H1 (cell line): ENCODE data around the gene HNRNPDL. TPM values are rescaled to one million over a fixed set of nuclear protein-coding genes. Genes with fewer than 3 reads are reported as not detected.

Experiments
- CTCF ChIA-PET: fragments of 300-600 bp; sonication (Branson Sonifier 250); formaldehyde crosslinking; loops from one replicate; lab custom pipeline; 2021; ENCODE audit not compliant: partially characterized antibody; lab: Charles Lee
- POLR2A ChIA-PET: fragments of 300-600 bp; sonication (Branson Sonifier 250); formaldehyde crosslinking; loops from one replicate; lab custom pipeline; 2021; ENCODE audit warnings: inconsistent platforms; ENCODE audit not compliant: partially characterized antibody; lab: Charles Lee
- DNase-seq, 2 experiments: peaks; one replicate each; pipeline versions ENCODE4 v3.0.0 to v3.0.0-alpha.2; 2010 to 2022; ENCODE audit warnings: low spot score in 2 of 2, low read depth in 1 of 2, mixed read lengths in 1 of 2
- FAIRE-seq: peaks from 2 replicates; lab custom pipeline; 2011; peaks lifted over from hg19 to GRCh38; lab: Jason Lieb, UNC
- H2AFZ ChIP-seq: 2 replicates; pipeline ENCODE4 v1.8.1; 2012; ENCODE audit warnings: low read length, inconsistent platforms
- H2AK5ac ChIP-seq: 2 replicates; pipeline ENCODE4 v1.6.1; 2013; ENCODE audit warnings: low read depth, low read length
- H2BK120ac ChIP-seq: replicated peaks from 2 replicates; pipeline ENCODE3; 2013; ENCODE audit warnings: low read depth, low read length, inconsistent platforms
- H2BK12ac ChIP-seq: 2 replicates; pipeline ENCODE4 v1.6.1; 2013; ENCODE audit warnings: low read depth, low read length
- H2BK15ac ChIP-seq: 2 replicates; pipeline ENCODE4 v1.6.1; 2013; ENCODE audit warnings: low read length
- H2BK20ac ChIP-seq: 2 replicates; pipeline ENCODE4 v1.6.1; 2013; ENCODE audit warnings: low read length
- H2BK5ac ChIP-seq: 2 replicates; pipeline ENCODE4 v1.6.1; 2013; ENCODE audit warnings: low read depth, low read length
- H3K14ac ChIP-seq: 2 replicates; pipeline ENCODE4 v1.6.1; 2013; ENCODE audit warnings: inconsistent platforms; ENCODE audit not compliant: insufficient read length
- H3K18ac ChIP-seq: 2 replicates; pipeline ENCODE4 v1.6.1; 2013; ENCODE audit warnings: low read length; ENCODE audit errors: extremely low read depth
- H3K23ac ChIP-seq: 2 replicates; pipeline ENCODE4 v1.6.1; 2013; ENCODE audit warnings: inconsistent platforms; ENCODE audit not compliant: insufficient read length
- H3K23me2 ChIP-seq: 2 replicates; pipeline ENCODE4 v1.6.1; 2013; ENCODE audit warnings: low read depth, low read length
- H3K27ac ChIP-seq: 2 replicates; pipeline ENCODE4 v1.6.1; 2011; ENCODE audit warnings: low read depth, low read length, inconsistent platforms
- H3K27me3 ChIP-seq, 4 experiments: replicated peaks in 1 of 4; 1 replicate in 1 of 4; 2 replicates in 3 of 4; pipeline versions ENCODE4 v1.6.1 to v1.8.1; 2011 to 2013; ENCODE audit warnings: low read length in 3 of 4, mild to moderate bottlenecking in 3 of 4, inconsistent platforms in 2 of 4, mixed read lengths in 2 of 4, moderate library complexity in 1 of 4; ENCODE audit not compliant: control insufficient read depth in 3 of 4, insufficient read depth in 3 of 4; ENCODE audit errors: extremely low read depth in 1 of 4
- H3K36me3 ChIP-seq, 4 experiments: 2 replicates each; pipeline versions ENCODE4 v1.6.1 to v1.8.1; 2011 to 2013; ENCODE audit warnings: mild to moderate bottlenecking in 4 of 4, low read length in 3 of 4, moderate library complexity in 2 of 4, control low read depth in 1 of 4, inconsistent platforms in 1 of 4; ENCODE audit not compliant: insufficient read depth in 4 of 4, control insufficient read depth in 2 of 4
- H3K4ac ChIP-seq: replicated peaks from 2 replicates; pipeline ENCODE3; 2013; ENCODE audit warnings: low read length, low read depth, mixed read lengths, inconsistent platforms; ENCODE audit not compliant: insufficient read length
- H3K4me1 ChIP-seq, 4 experiments: replicated peaks in 1 of 4; 1 replicate in 1 of 4; 2 replicates in 3 of 4; pipeline versions ENCODE4 v1.6.1 to v1.8.1; 2011 to 2013; ENCODE audit warnings: low read length in 3 of 4, inconsistent platforms in 2 of 4, mixed read lengths in 1 of 4; ENCODE audit not compliant: insufficient read depth in 4 of 4, control insufficient read depth in 3 of 4
- H3K4me2 ChIP-seq, 2 experiments: 2 replicates each; pipeline versions ENCODE4 v1.6.1 to v1.8.1; 2011 to 2013; ENCODE audit warnings: low read depth in 2 of 2, low read length in 2 of 2, control low read depth in 1 of 2, inconsistent platforms in 1 of 2, mild to moderate bottlenecking in 1 of 2; ENCODE audit not compliant: insufficient read depth in 1 of 2
- H3K4me3 ChIP-seq, 4 experiments: fragments of 200-600, 300-600 bp in 1 of 4; sonication (generic), shearing (Covaris generic), sonication (Bioruptor Twin) in 1 of 4; 2 replicates each; pipeline versions ENCODE4 v1.5.1 to v1.8.1; 2011 to 2016; ENCODE audit warnings: low read length in 4 of 4, low read depth in 3 of 4, control low read depth in 2 of 4, inconsistent platforms in 2 of 4, mild to moderate bottlenecking in 2 of 4, mixed read lengths in 1 of 4, moderate library complexity in 1 of 4; ENCODE audit not compliant: insufficient read depth in 2 of 4; ENCODE audit errors: extremely low read depth in 1 of 4
- H3K56ac ChIP-seq: replicated peaks from 2 replicates; pipeline ENCODE3; 2013; ENCODE audit warnings: low read depth, mild to moderate bottlenecking, mixed read lengths, low read length, inconsistent platforms; ENCODE audit not compliant: insufficient read length
- H3K79me1 ChIP-seq: 2 replicates; pipeline ENCODE4 v1.6.1; 2013; ENCODE audit warnings: low read depth, low read length, control low read depth
- H3K79me2 ChIP-seq, 2 experiments: 2 replicates each; pipeline versions ENCODE4 v1.6.1 to v1.8.1; 2012 to 2013; ENCODE audit warnings: low read length in 2 of 2, mild to moderate bottlenecking in 2 of 2, inconsistent platforms in 1 of 2; ENCODE audit not compliant: insufficient read depth in 2 of 2, control insufficient read depth in 1 of 2
- H3K9ac ChIP-seq, 4 experiments: replicated peaks in 1 of 4; 1 replicate in 1 of 4; 2 replicates in 3 of 4; pipeline versions ENCODE4 v1.6.1 to v1.8.1; 2011 to 2013; ENCODE audit warnings: low read depth in 3 of 4, low read length in 3 of 4, control low read depth in 2 of 4, mild to moderate bottlenecking in 2 of 4, moderate library complexity in 2 of 4, inconsistent platforms in 1 of 4; ENCODE audit errors: extremely low read depth in 1 of 4
- H3K9me3 ChIP-seq, 2 experiments: 2 replicates each; pipeline versions ENCODE4 v1.6.1 to v1.8.1; 2012 to 2013; ENCODE audit warnings: mild to moderate bottlenecking in 2 of 2, moderate library complexity in 2 of 2, control low read depth in 1 of 2, inconsistent platforms in 1 of 2, low read depth in 1 of 2, low read length in 1 of 2, mixed read lengths in 1 of 2; ENCODE audit not compliant: insufficient read depth in 2 of 2
- H4K20me1 ChIP-seq, 2 experiments: replicated peaks in 1 of 2; 2 replicates each; pipeline versions ENCODE3 to v1.8.1; 2011 to 2013; ENCODE audit warnings: inconsistent platforms in 2 of 2, low read length in 2 of 2, mild to moderate bottlenecking in 1 of 2; ENCODE audit not compliant: insufficient read depth in 2 of 2, control insufficient read depth in 1 of 2
- H4K5ac ChIP-seq: 2 replicates; pipeline ENCODE4 v1.6.1; 2013; ENCODE audit warnings: low read length, low read depth, mixed read lengths, inconsistent platforms; ENCODE audit not compliant: insufficient read length
- H4K8ac ChIP-seq: 2 replicates; pipeline ENCODE4 v1.8.0; 2013; ENCODE audit warnings: mild to moderate bottlenecking, moderate library complexity, low read length, inconsistent platforms; ENCODE audit not compliant: insufficient read depth; ENCODE audit errors: extremely low read depth
- H4K91ac ChIP-seq: replicated peaks from 2 replicates; pipeline ENCODE3; 2013; ENCODE audit warnings: low read length, mixed read lengths, inconsistent platforms; ENCODE audit not compliant: insufficient read length
- JUND ChIP-seq: IDR thresholded peaks from 2 replicates; pipeline ENCODE4 v1.6.1; 2011; ENCODE audit warnings: mild to moderate bottlenecking, improper control_type of control experiment, low read length
- POLR2A ChIP-seq, 2 experiments: IDR thresholded peaks; 1 replicate in 1 of 2; 2 replicates in 1 of 2; pipeline ENCODE4 v1.6.1; 2011; ENCODE audit warnings: low read depth in 2 of 2, low read length in 2 of 2, mild to moderate bottlenecking in 2 of 2; ENCODE audit errors: control extremely low read depth in 1 of 2
- RAD21 ChIP-seq, 2 experiments: IDR thresholded peaks in 1 of 2; conservative IDR thresholded peaks in 1 of 2; 2 replicates each; pipeline ENCODE4 v1.6.1; 2011; ENCODE audit warnings: low read depth in 2 of 2, low read length in 2 of 2, improper control_type of control experiment in 1 of 2, inconsistent platforms in 1 of 2, mild to moderate bottlenecking in 1 of 2, moderate library complexity in 1 of 2
- RXRA ChIP-seq: IDR thresholded peaks from 2 replicates; pipeline ENCODE4 v1.6.1; 2011; ENCODE audit warnings: low read depth, mild to moderate bottlenecking, low read length, moderate library complexity; ENCODE audit not compliant: insufficient read depth
- WGBS, 2 experiments: shearing (Covaris generic) in 1 of 2; methylation state at CpG; one replicate each; pipeline versions ENCODE4 v1.1.6 to v1.1.7; 2013 to 2015; ENCODE audit warnings: low lambda C conversion rate in 2 of 2, mixed read lengths in 2 of 2, inconsistent platforms in 1 of 2, low coverage in 1 of 2, missing lambda C conversion rate in 1 of 2; ENCODE audit not compliant: insufficient replicate concordance in 2 of 2, insufficient coverage in 1 of 2, insufficient read length in 1 of 2; ENCODE audit errors: extremely low coverage in 1 of 2, missing lambda C conversion rate in 1 of 2; 5-methylcytosine and 5-hydroxymethylcytosine counted together
- polyA plus RNA-seq, 7 experiments: library from polyadenylated mRNA; depleted of rRNA in 3 of 7; stranded (reverse) in 5 of 7; unstranded in 2 of 7; fragments of >200 nt in 5 of 7; fragments of 200-250 nt in 2 of 7; gene quantifications; 1 replicate in 5 of 7; 2 replicates in 1 of 7; 4 replicates in 1 of 7; pipeline versions ENCODE4 v1.2.1 to v1.2.3, GENCODE V29; 2011 to 2013; ENCODE audit warnings: missing spikeins in 2 of 7, mixed read lengths in 2 of 7
- total RNA-seq: library from RNA; stranded (reverse); fragmentation: NEBNext Ultra II Directional; extraction: Animal tissue kit (Norgen Biotek cat#: 25700); gene quantifications from 2 replicates; pipeline ENCODE4 v1.2.1, GENCODE V29; 2021

Gene HNRNPDL
- total and polyA plus RNA-seq, 2 of the 8 experiments (the other 6 are each of a cell fraction or from before 2014, with no cell fraction given) = 197 to 411 TPM

DNA sequence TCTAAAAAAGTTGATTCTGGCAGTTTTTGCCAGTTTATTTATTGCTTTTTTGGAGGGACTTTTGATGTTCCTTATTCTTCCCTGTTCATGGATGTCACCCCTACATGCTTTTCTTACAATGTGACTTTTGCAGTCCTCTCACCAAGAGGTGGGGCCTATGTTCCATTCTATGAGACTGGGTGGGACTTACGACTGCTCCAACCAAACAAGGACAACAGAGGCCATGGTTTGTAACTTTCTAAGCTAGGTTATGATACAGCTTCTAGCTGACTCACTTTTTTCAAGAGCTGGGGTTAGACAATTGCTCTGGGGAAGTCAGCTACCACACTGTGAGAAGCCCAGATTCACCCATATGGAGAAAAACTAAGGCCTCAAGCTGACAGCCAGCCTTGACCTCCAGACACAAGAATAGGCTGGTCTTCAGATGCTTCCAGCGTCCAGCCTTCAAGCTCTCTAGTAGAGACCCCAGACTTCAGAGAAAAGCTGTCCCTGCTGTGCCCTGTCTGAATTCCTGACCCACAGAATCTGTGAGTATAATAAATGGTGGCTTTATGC lies 39.6 kb upstream of the HNRNPDL start:
- H2BK15ac ChIP-seq = no peak overlapping the region
- H3K56ac ChIP-seq = no peak overlapping the region
- FAIRE-seq (no peak), DNase-seq (no peak)
- H3K4ac ChIP-seq = no peak overlapping the region
- H3K4me2 ChIP-seq = no peak overlapping the region
- no peak overlapping the region for H2AK5ac ChIP-seq
- H3K79me1 ChIP-seq = no peaks in the 10 kb centered on the region
- H3K27ac ChIP-seq = no peak overlapping the region
- 0 out of 7 replicates have a peak, but pooled peaks cover 0 to 2% (median 0%) of the 10 kb centered on the region in 4 experiments for H3K4me1 ChIP-seq
- no peak overlapping the region for H3K18ac ChIP-seq
- H4K5ac ChIP-seq = no peak overlapping the region
- H3K79me2 ChIP-seq = no peaks in the 10 kb centered on the region
- TF ChIP-seq JUND (no peak), RXRA (no peak), POLR2A (IDR thresholded peaks at IDR 0.05; ENCODE audit: control extremely low read depth in 1 of 2, low read depth in 2 of 2, low read length in 2 of 2) (peak in 1 of 2 experiments; percentile 20; a peak in 1 of 3 replicates), RAD21 (IDR thresholded peaks at IDR 0.05 in 1 of 2, conservative IDR thresholded peaks at IDR 0.05 in 1 of 2; ENCODE audit: low read depth in 2 of 2, low read length in 2 of 2) (peak; percentile 36 to 45)
- no peak overlapping the region for H3K4me3 ChIP-seq
- no peak overlapping the region for H2BK20ac ChIP-seq
- 92% methylated on average over 2 of the region's 2 CpGs; no CpG with 5 or more reads in 1 of the 2 experiments for WGBS, 2 experiments
- H2BK12ac ChIP-seq = no peak overlapping the region
- H2BK120ac ChIP-seq = no peak overlapping the region
- no peak overlapping the region for H4K8ac ChIP-seq
- ChIA-PET CTCF (interaction anchor here (0.8 to 13.4 kb wide), 10 partner anchors 10 to 271 kb away, joined by 3 to 160 read pairs (median 4); no protein-coding TSS in a partner anchor), POLR2A (interaction anchor here (1.2 to 7.0 kb wide), 3 partner anchors 42 to 273 kb away, joined by 3 to 24 read pairs (median 4); partner anchors contain the start of gene HNRNPDL)
- H3K23me2 ChIP-seq = no peaks in the 10 kb centered on the region
- H4K91ac ChIP-seq = no peak overlapping the region
- no peaks in the 10 kb centered on the region for H4K20me1 ChIP-seq
- peaks cover 4 to 6% of the 10 kb centered on the region in 2 experiments; a peak in 2 of 4 replicates for H3K9me3 ChIP-seq
- H3K23ac ChIP-seq = no peak overlapping the region
- no peak overlapping the region for H3K9ac ChIP-seq
- H3K36me3 ChIP-seq = peaks cover 0 to 10% (median 2%) of the 10 kb centered on the region in 4 experiments; a peak in 4 of 8 replicates
- H2AFZ ChIP-seq = no peak overlapping the region
- no peak overlapping the region for H3K14ac ChIP-seq
- H2BK5ac ChIP-seq = no peak overlapping the region
- H3K27me3 ChIP-seq = no peaks in the 10 kb centered on the region
